Measurements from ENCODE around the gene AKR1C8. TPM values are rescaled to one million over a fixed set of nuclear protein-coding genes. Genes with fewer than 3 reads are reported as not detected.

The AKR1C8 gene
- polyA plus RNA-seq (2012; rRNA removed) = not detected in 2 replicates
- polyA plus RNA-seq (2012; cell fraction: cytosol; rRNA removed) = not detected in 2 replicates
- polyA plus RNA-seq (2012; cell fraction: nucleus; rRNA removed) = not detected in 2 replicates

GRCh38 chr10:5184987-5185775, at the start of gene AKR1C8:
Gene AKR1C8, minus strand, starts transcription at chr10:5185150. Its CDS starts 46 bp downstream, at chr10:5185104.
- no peak within 1 kb of the TSS for H3K4me3 ChIP-seq (ENCODE audit: low read depth in 2 of 2, low read length in 1 of 2)
- DNase-seq = no peak
- no peak within 1 kb of the TSS for H3K9ac ChIP-seq
- no peak for TF ChIP-seq POLR2AphosphoS5 (IDR thresholded peaks at IDR 0.05; ENCODE audit: low read depth, low read length)
- CTCF ChIA-PET = no interaction called here
- no peaks in the 10 kb centered on the region for H3K27me3 ChIP-seq (ENCODE audit: insufficient read depth)
- no peaks in the 10 kb centered on the region for H4K20me1 ChIP-seq (ENCODE audit: insufficient read depth)
- POLR2A ChIA-PET = no interaction called here
- no peak within 1 kb of the TSS for H3K4me2 ChIP-seq
- H3K4me1 ChIP-seq (ENCODE audit: control insufficient read depth in 1 of 2, insufficient read depth in 2 of 2, low read depth in 1 of 2, low read length in 1 of 2) = no peaks in the 10 kb centered on the region
- H3K79me2 ChIP-seq (ENCODE audit: insufficient read depth) = no peaks in the 10 kb centered on the region
- no peaks in the 10 kb centered on the region for H3K9me3 ChIP-seq
- no peaks in the 10 kb centered on the region for H3K9me2 ChIP-seq
- H3K27ac ChIP-seq (ENCODE audit: low read depth in 2 of 2, low read length in 1 of 2) = no peak within 1 kb of the TSS
- no peak within 1 kb of the TSS for H2AFZ ChIP-seq (ENCODE audit: low read depth)
- H3F3A ChIP-seq (replicated peaks; ENCODE audit: insufficient read depth) = no peaks in the 10 kb centered on the region
- no peaks in the 10 kb centered on the region for H3K36me3 ChIP-seq (replicated peaks in 1 of 2; ENCODE audit: control insufficient read depth in 1 of 2, insufficient read depth in 2 of 2, low read length in 1 of 2)
- WGBS (ENCODE audit: low lambda C conversion rate) = 41% methylated on average over 5 of the region's 5 CpGs

GRCh38 chr10:5234106-5234860, 49.3 kb upstream of the AKR1C8 start:
- Histone ChIP-seq H3K27ac (ENCODE audit: low read depth in 2 of 2, low read length in 1 of 2) (no peak overlapping the region), H3K27me3 (ENCODE audit: insufficient read depth) (no peaks in the 10 kb centered on the region), H3K4me3 (ENCODE audit: low read depth in 2 of 2, low read length in 1 of 2) (no peak overlapping the region), H3K9me2 (no peaks in the 10 kb centered on the region), H3F3A (replicated peaks; ENCODE audit: insufficient read depth) (no peaks in the 10 kb centered on the region), H3K4me2 (no peak overlapping the region), H3K36me3 (replicated peaks in 1 of 2; ENCODE audit: control insufficient read depth in 1 of 2, insufficient read depth in 2 of 2, low read length in 1 of 2) (no peaks in the 10 kb centered on the region), H3K9ac (no peak overlapping the region), H4K20me1 (ENCODE audit: insufficient read depth) (no peaks in the 10 kb centered on the region), H3K9me3 (no peaks in the 10 kb centered on the region), H3K4me1 (ENCODE audit: control insufficient read depth in 1 of 2, insufficient read depth in 2 of 2, low read depth in 1 of 2, low read length in 1 of 2) (no peaks in the 10 kb centered on the region), H3K79me2 (ENCODE audit: insufficient read depth) (no peaks in the 10 kb centered on the region), H2AFZ (ENCODE audit: low read depth) (no peak overlapping the region)
- WGBS (ENCODE audit: low lambda C conversion rate) = 10% methylated on average over 6 of the region's 6 CpGs
- POLR2A ChIA-PET = no interaction called here
- TF ChIP-seq TCF12 (IDR thresholded peaks at IDR 0.05) = no peak
- no peak for TF ChIP-seq USF1 (IDR thresholded peaks at IDR 0.05; ENCODE audit: borderline replicate concordance, low read depth)
- TF ChIP-seq RCOR1 (IDR thresholded peaks at IDR 0.05; ENCODE audit: low read length) = no peak
- TF ChIP-seq NFIC (IDR thresholded peaks at IDR 0.05; ENCODE audit: borderline replicate concordance) = no peak
- CTCF ChIA-PET = interaction anchor here (1.1 kb wide), 1 partner anchor 384 kb away, joined by 3 read pairs; no protein-coding TSS in a partner anchor
- no peak for DNase-seq

GRCh38 chr10:5233324-5233723, 48.4 kb upstream of the AKR1C8 start:
- CTCF ChIA-PET = interaction anchor here (0.6 kb wide), 1 partner anchor 211 kb away, joined by 3 read pairs; no protein-coding TSS in a partner anchor

More at GRCh38 chr10:5233324-5233723, 48.4 kb upstream of the AKR1C8 start:
- 7% methylated on average over 2 of the region's 2 CpGs for WGBS (ENCODE audit: low lambda C conversion rate)
- Histone ChIP-seq H3F3A (replicated peaks; ENCODE audit: insufficient read depth) (no peaks in the 10 kb centered on the region), H2AFZ (ENCODE audit: low read depth) (no peak overlapping the region), H3K79me2 (ENCODE audit: insufficient read depth) (no peaks in the 10 kb centered on the region), H3K27ac (ENCODE audit: low read depth in 2 of 2, low read length in 1 of 2) (no peak overlapping the region), H3K4me3 (ENCODE audit: low read depth in 2 of 2, low read length in 1 of 2) (no peak overlapping the region), H4K20me1 (ENCODE audit: insufficient read depth) (no peaks in the 10 kb centered on the region), H3K36me3 (replicated peaks in 1 of 2; ENCODE audit: control insufficient read depth in 1 of 2, insufficient read depth in 2 of 2, low read length in 1 of 2) (no peaks in the 10 kb centered on the region), H3K4me1 (ENCODE audit: control insufficient read depth in 1 of 2, insufficient read depth in 2 of 2, low read depth in 1 of 2, low read length in 1 of 2) (no peaks in the 10 kb centered on the region), H3K9me3 (no peaks in the 10 kb centered on the region), H3K27me3 (ENCODE audit: insufficient read depth) (no peaks in the 10 kb centered on the region), H3K9me2 (no peaks in the 10 kb centered on the region), H3K9ac (no peak overlapping the region), H3K4me2 (no peak overlapping the region)
- no peak for TF ChIP-seq TEAD4 (IDR thresholded peaks at IDR 0.05; ENCODE audit: borderline replicate concordance, insufficient read depth)
- no peak for TF ChIP-seq MEF2A (IDR thresholded peaks at IDR 0.05; ENCODE audit: borderline replicate concordance, low read depth)
- no peak for TF ChIP-seq NRF1 (IDR thresholded peaks at IDR 0.05; ENCODE audit: low read depth, low read length)
- TF ChIP-seq GABPA (IDR thresholded peaks at IDR 0.05; ENCODE audit: low read depth) = no peak
- no peak for TF ChIP-seq ZBTB33 (IDR thresholded peaks at IDR 0.05; ENCODE audit: borderline replicate concordance, low read depth)
- no peak for TF ChIP-seq SMC3 (IDR thresholded peaks at IDR 0.05; ENCODE audit: low read depth, low read length)
- no peak for TF ChIP-seq IRF3 (IDR thresholded peaks at IDR 0.05; ENCODE audit: low read depth, low read length)
- no peak for TF ChIP-seq USF1 (IDR thresholded peaks at IDR 0.05; ENCODE audit: borderline replicate concordance, low read depth)
- TF ChIP-seq NFIC (IDR thresholded peaks at IDR 0.05; ENCODE audit: borderline replicate concordance) = no peak
- TF ChIP-seq CHD2 (IDR thresholded peaks at IDR 0.05; ENCODE audit: low read length, partially characterized antibody) = no peak
- POLR2A ChIA-PET = no interaction called here
- no peak for DNase-seq
